K562 (cell line): Measurements from ENCODE around the gene FAM78B. TPM values are rescaled to one million over a fixed set of nuclear protein-coding genes. Genes with fewer than 3 reads are reported as not detected.

Source experiments
- ATAC-seq: fragments of 200-7000 bp; cut with Tn5 transposase; 3 replicates; pipeline ENCODE4 v1.9.1; 2020; ENCODE audit warnings: moderate library complexity
- BruUV-seq: library from RNA; stranded (reverse); fragments of 400-500 nt; replicated peaks from 2 replicates; lab custom pipeline; 2021; lab: Mats Ljungman, UMichigan
- CTCF ChIA-PET: fragments of 300-600 bp; formaldehyde crosslinking; extraction: SDS; loops from one replicate; lab custom pipeline; 2021; ENCODE audit warnings: low intra/inter-chr PET ratio; lab: Yijun Ruan, JAX
- POLR2A ChIA-PET: fragments of 300-600, 350-650 bp; sonication (Branson Sonifier 250); formaldehyde crosslinking; extraction: SDS; loops from one replicate; lab custom pipeline; 2021; ENCODE audit warnings: antibody characterized with exemption, inconsistent platforms; lab: Yijun Ruan, JAX
- DNase-seq, 4 experiments: peaks; one replicate each; pipeline versions ENCODE4 v3.0.0 to v3.0.0-alpha.2; 2011 to 2018; ENCODE audit warnings: low spot score in 3 of 4, mixed read lengths in 3 of 4; ENCODE audit errors: extremely low read depth in 1 of 4
- FAIRE-seq: peaks from 2 replicates; lab custom pipeline; 2011; peaks lifted over from hg19 to GRCh38; lab: Jason Lieb, UNC
- H2AFZ ChIP-seq: 2 replicates; pipeline ENCODE4 v1.6.0; 2011; ENCODE audit warnings: low read depth, low read length, control low read depth, inconsistent platforms
- H3K27ac ChIP-seq: fragments of 200-600 bp; 3 replicates; pipeline ENCODE4 v1.8.0; 2011; ENCODE audit warnings: low read depth, mild to moderate bottlenecking, control low read depth, inconsistent platforms, low read length, moderate library complexity, mixed read lengths; ENCODE audit errors: extremely low read depth
- H3K27me3 ChIP-seq, 2 experiments: fragments of 300-600 bp in 1 of 2; 2 replicates in 1 of 2; 3 replicates in 1 of 2; pipeline versions ENCODE4 v1.6.0 to v1.8.0; 2011; ENCODE audit warnings: inconsistent platforms in 2 of 2, low read length in 2 of 2, mild to moderate bottlenecking in 1 of 2, mixed read lengths in 1 of 2, moderate library complexity in 1 of 2; ENCODE audit not compliant: control insufficient read depth in 2 of 2, insufficient read depth in 2 of 2
- H3K36me3 ChIP-seq: fragments of 300-600 bp; 3 replicates; pipeline ENCODE4 v1.8.0; 2011; ENCODE audit warnings: mild to moderate bottlenecking, low read length, inconsistent platforms; ENCODE audit not compliant: control insufficient read depth, insufficient read depth
- H3K4me1 ChIP-seq, 2 experiments: fragments of 200-600 bp in 1 of 2; replicated peaks in 1 of 2; 2 replicates in 1 of 2; 3 replicates in 1 of 2; pipeline versions ENCODE4 v1.5.1 to v1.8.0; 2011; ENCODE audit warnings: inconsistent platforms in 2 of 2, low read length in 2 of 2, mild to moderate bottlenecking in 1 of 2, mixed read lengths in 1 of 2, moderate library complexity in 1 of 2; ENCODE audit not compliant: control insufficient read depth in 2 of 2, insufficient read depth in 2 of 2
- H3K4me2 ChIP-seq: 2 replicates; pipeline ENCODE4 v1.6.1; 2011; ENCODE audit warnings: low read length, control low read depth, inconsistent platforms, mixed read lengths; ENCODE audit not compliant: insufficient read depth
- H3K4me3 ChIP-seq: fragments of 200-600 bp; sonication (generic), shearing (Covaris generic); 2 replicates; pipeline ENCODE4 v1.5.1; 2016; ENCODE audit warnings: control low read depth, inconsistent platforms
- H3K79me2 ChIP-seq: fragments of 200-600 bp; 3 replicates; pipeline ENCODE4 v1.8.0; 2011; ENCODE audit warnings: low read length, inconsistent platforms; ENCODE audit not compliant: control insufficient read depth, insufficient read depth
- H3K9ac ChIP-seq, 2 experiments: 2 replicates each; pipeline versions ENCODE4 v1.6.0 to v1.6.1; 2011; ENCODE audit warnings: low read depth in 2 of 2, low read length in 2 of 2, control low read depth in 1 of 2, inconsistent platforms in 1 of 2, mild to moderate bottlenecking in 1 of 2, mixed read lengths in 1 of 2; ENCODE audit not compliant: insufficient read depth in 1 of 2
- H3K9me1 ChIP-seq: one replicate; pipeline ENCODE4 v1.6.0; 2011; ENCODE audit warnings: inconsistent platforms, mild to moderate bottlenecking, low read length, moderate library complexity; ENCODE audit not compliant: control insufficient read depth, insufficient read depth
- H3K9me3 ChIP-seq: replicated peaks from 2 replicates; pipeline ENCODE4 v1.5.1; 2011; ENCODE audit warnings: low read depth, low read length, inconsistent platforms; ENCODE audit not compliant: control insufficient read depth, insufficient read depth
- H4K20me1 ChIP-seq: replicated peaks from 2 replicates; pipeline ENCODE4 v1.6.1; 2011; ENCODE audit warnings: low read length, inconsistent platforms, mixed read lengths; ENCODE audit not compliant: control insufficient read depth, insufficient read depth
- BRF1 ChIP-seq: IDR thresholded peaks from 3 replicates; pipeline ENCODE4 v1.6.1; 2011; ENCODE audit warnings: borderline replicate concordance, mild to moderate bottlenecking; ENCODE audit not compliant: insufficient read length; ENCODE audit errors: extremely low read depth
- C11orf30 ChIP-seq: fragments of 450-650 bp; IDR thresholded peaks from 2 replicates; pipeline ENCODE4 v1.6.1; 2016; ENCODE audit warnings: low read depth, mild to moderate bottlenecking
- CBFB ChIP-seq: sonication (generic); formaldehyde crosslinking; IDR thresholded peaks from 2 replicates; pipeline ENCODE4 v1.4.0; 2020; ENCODE audit warnings: mild to moderate bottlenecking, missing genetic modification reagents
- EGR1 ChIP-seq: fragments of 450-650 bp; conservative IDR thresholded peaks from 2 replicates; pipeline ENCODE4 v1.6.1; 2017; ENCODE audit warnings: mild to moderate bottlenecking
- FOXJ2 ChIP-seq: fragments of 200-800 bp; sonication (Bioruptor generic); IDR thresholded peaks from 2 replicates; pipeline ENCODE4 v1.6.1; 2016; ENCODE audit warnings: missing genetic modification characterization, missing compliant biosample characterization
- FOXM1 ChIP-seq, 2 experiments: fragments of 450-650 bp in 1 of 2; sonication (generic) in 1 of 2; formaldehyde crosslinking in 1 of 2; IDR thresholded peaks; 2 replicates each; pipeline versions ENCODE4 v1.6.1 to v1.9.0; 2017 to 2022; ENCODE audit warnings: low read depth in 2 of 2, mild to moderate bottlenecking in 2 of 2, missing genetic modification reagents in 1 of 2, moderate library complexity in 1 of 2
- KDM4B ChIP-seq, 2 experiments: fragments of 450-650 bp in 1 of 2; sonication (generic) in 1 of 2; IDR thresholded peaks; 2 replicates each; pipeline ENCODE4 v1.6.1; 2016 to 2017; ENCODE audit warnings: borderline replicate concordance in 2 of 2, antibody characterized with exemption in 1 of 2, low read depth in 1 of 2, mild to moderate bottlenecking in 1 of 2
- LARP7 ChIP-seq: fragments of 450-650 bp; IDR thresholded peaks from 2 replicates; pipeline ENCODE4 v1.6.1; 2016
- MCM3 ChIP-seq: fragments of 450-650 bp; IDR thresholded peaks from 2 replicates; pipeline ENCODE4 v1.6.1; 2016
- PTTG1 ChIP-seq: fragments of 450-650 bp; IDR thresholded peaks from 2 replicates; pipeline ENCODE4 v1.6.1; 2016; ENCODE audit warnings: low read depth, mild to moderate bottlenecking, missing genetic modification characterization, missing compliant biosample characterization
- RAD51 ChIP-seq: fragments of 450-650 bp; IDR thresholded peaks from 2 replicates; pipeline ENCODE4 v1.7.1; 2016; ENCODE audit warnings: low read depth, mild to moderate bottlenecking, borderline replicate concordance
- TAF7 ChIP-seq: fragments of 450-650 bp; IDR thresholded peaks from 2 replicates; pipeline ENCODE4 v1.6.1; 2016; ENCODE audit warnings: missing genetic modification characterization, missing compliant biosample characterization
- TGIF2 ChIP-seq: sonication (generic); formaldehyde crosslinking; IDR thresholded peaks from 2 replicates; pipeline ENCODE4 v1.8.1; 2022; ENCODE audit warnings: mild to moderate bottlenecking, missing genetic modification reagents, moderate library complexity
- TOE1 ChIP-seq, 2 experiments: fragments of 450-650 bp in 1 of 2; sonication (generic) in 1 of 2; formaldehyde crosslinking in 1 of 2; IDR thresholded peaks; 2 replicates each; pipeline versions ENCODE4 v1.7.1 to v1.8.0; 2016 to 2022; ENCODE audit warnings: borderline replicate concordance in 2 of 2, mild to moderate bottlenecking in 2 of 2, antibody characterized with exemption in 1 of 2, inconsistent platforms in 1 of 2, low read depth in 1 of 2, missing genetic modification reagents in 1 of 2, moderate library complexity in 1 of 2
- TRIM28 ChIP-seq: fragments of 450-650 bp; IDR thresholded peaks from 2 replicates; pipeline ENCODE4 v1.6.1; 2017
- ZBTB8A ChIP-seq: fragments of 450-650 bp; IDR thresholded peaks from 2 replicates; pipeline ENCODE4 v1.6.1; 2018; ENCODE audit warnings: mild to moderate bottlenecking, moderate library complexity; ENCODE audit not compliant: partially characterized antibody
- in situ Hi-C: fragments of 300-500 bp; cut with MboI; formaldehyde crosslinking; loops from 4 replicates; pipeline ENCODE4 v1.15.0; 2018; ENCODE audit warnings: inconsistent platforms, mixed read lengths
- intact Hi-C: fragments of 100-400 bp; cut with micrococcal nuclease; formaldehyde crosslinking; loops from 2 replicates; pipeline ENCODE4 v1.14.2; 2022
- polyA plus RNA-seq, 8 experiments: library from polyadenylated mRNA; depleted of rRNA in 4 of 8; stranded (reverse) in 5 of 8; unstranded in 3 of 8; fragments of >200 nt; fragmentation: Nextera tagmentation in 2 of 8; fragmentation: Illumina TruSeq in 1 of 8; extraction: Ambion mirVana in 2 of 8; extraction: Trizol in 1 of 8; gene quantifications; 2 replicates each; pipeline versions ENCODE4 v1.2.1 to v1.2.3, GENCODE V29; 2011 to 2014; ENCODE audit warnings: inconsistent platforms in 1 of 8, missing spikeins in 1 of 8
- total RNA-seq, 7 experiments: library from RNA; depleted of rRNA in 6 of 7; stranded (reverse); fragments of >200 nt in 6 of 7; fragmentation: Illumina TruSeq in 2 of 7; extraction: Trizol in 2 of 7; gene quantifications; 2 replicates each; pipeline versions ENCODE4 v1.2.1 to v1.2.3, GENCODE V29; 2011 to 2021; ENCODE audit warnings: low replicate concordance in 1 of 7
- TF ChIP-seq, protein P1 (sequence below): fragments of 450-650 bp; IDR thresholded peaks from one replicate; pipeline ENCODE4 v1.6.1; 2018; ENCODE audit warnings: mild to moderate bottlenecking, moderate library complexity; ENCODE audit not compliant: partially characterized antibody
- TF ChIP-seq, protein P2 (sequence below): sonication (generic); IDR thresholded peaks from 2 replicates; pipeline ENCODE4 v1.6.1; 2016

Gene FAM78B
- total and polyA plus RNA-seq, 9 of the 15 experiments (the other 6 are each of a cell fraction or from before 2014, with no cell fraction given) = 0.04 to 0.43 (median 0.29) TPM; not detected in 1

DNA sequence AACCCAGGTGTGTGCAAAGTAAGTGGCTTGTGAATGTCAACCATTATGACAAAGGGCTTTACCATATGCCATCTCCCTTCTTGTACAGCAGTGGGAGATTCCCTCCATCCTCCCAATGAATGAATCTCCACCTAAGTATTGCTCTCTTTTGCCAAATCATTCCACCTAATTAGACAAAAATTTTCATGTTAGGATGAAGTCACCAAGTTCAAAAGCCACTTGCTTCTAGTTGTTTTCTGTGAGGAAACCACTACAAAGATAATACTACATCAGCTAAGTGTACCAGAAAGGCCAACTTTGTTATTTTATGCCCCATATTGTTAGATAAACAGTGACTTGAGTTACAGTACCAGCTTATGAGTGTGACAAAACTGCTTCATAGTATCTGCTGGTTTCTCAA is 34.3 kb downstream of the FAM78B start:
- FAIRE-seq = no peak
- Histone ChIP-seq H3K4me2 (no peak overlapping the region), H3K9ac (no peak overlapping the region), H3K9me3 (no peaks in the 10 kb centered on the region), H3K27ac (no peak overlapping the region), H3K9me1 (no peaks in the 10 kb centered on the region), H3K27me3 (peaks cover 0 to 7% of the 10 kb centered on the region in 2 experiments; a peak in 2 of 5 replicates), H4K20me1 (no peaks in the 10 kb centered on the region; the same call in 1 of the 2 replicates), H3K36me3 (no peaks in the 10 kb centered on the region), H3K4me3 (no peak overlapping the region), H3K4me1 (no peaks in the 10 kb centered on the region), H2AFZ (no peak overlapping the region), H3K79me2 (no peaks in the 10 kb centered on the region)
- ATAC-seq = no peak
- TF ChIP-seq FOXJ2 (tag) (no peak), TAF7 (no peak), TOE1 (IDR thresholded peaks at IDR 0.05; ENCODE audit: borderline replicate concordance) (no peak), TOE1 (CRISPR knock-in tag; IDR thresholded peaks at IDR 0.05; ENCODE audit: borderline replicate concordance, low read depth) (no peak), C11orf30 (no peak), FOXM1 (IDR thresholded peaks at IDR 0.05; ENCODE audit: low read depth) (no peak), FOXM1 (CRISPR knock-in tag; IDR thresholded peaks at IDR 0.05; ENCODE audit: low read depth) (no peak), CBFB (CRISPR knock-in tag) (no peak), ZBTB8A (no peak), EGR1 (no peak), TGIF2 (CRISPR knock-in tag) (no peak), TRIM28 (no peak), MCM3 (no peak), LARP7 (no peak), KDM4B (IDR thresholded peaks at IDR 0.05; ENCODE audit: borderline replicate concordance in 2 of 2, low read depth in 1 of 2) (no peak), RAD51 (no peak), BRF1 (no peak), PTTG1 (tag) (no peak)
- TF ChIP-seq, protein P1, sequence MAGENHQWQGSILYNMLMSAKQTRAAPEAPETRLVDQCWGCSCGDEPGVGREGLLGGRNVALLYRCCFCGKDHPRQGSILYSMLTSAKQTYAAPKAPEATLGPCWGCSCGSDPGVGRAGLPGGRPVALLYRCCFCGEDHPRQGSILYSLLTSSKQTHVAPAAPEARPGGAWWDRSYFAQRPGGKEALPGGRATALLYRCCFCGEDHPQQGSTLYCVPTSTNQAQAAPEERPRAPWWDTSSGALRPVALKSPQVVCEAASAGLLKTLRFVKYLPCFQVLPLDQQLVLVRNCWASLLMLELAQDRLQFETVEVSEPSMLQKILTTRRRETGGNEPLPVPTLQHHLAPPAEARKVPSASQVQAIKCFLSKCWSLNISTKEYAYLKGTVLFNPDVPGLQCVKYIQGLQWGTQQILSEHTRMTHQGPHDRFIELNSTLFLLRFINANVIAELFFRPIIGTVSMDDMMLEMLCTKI = no peak
- TF ChIP-seq, protein P2, sequence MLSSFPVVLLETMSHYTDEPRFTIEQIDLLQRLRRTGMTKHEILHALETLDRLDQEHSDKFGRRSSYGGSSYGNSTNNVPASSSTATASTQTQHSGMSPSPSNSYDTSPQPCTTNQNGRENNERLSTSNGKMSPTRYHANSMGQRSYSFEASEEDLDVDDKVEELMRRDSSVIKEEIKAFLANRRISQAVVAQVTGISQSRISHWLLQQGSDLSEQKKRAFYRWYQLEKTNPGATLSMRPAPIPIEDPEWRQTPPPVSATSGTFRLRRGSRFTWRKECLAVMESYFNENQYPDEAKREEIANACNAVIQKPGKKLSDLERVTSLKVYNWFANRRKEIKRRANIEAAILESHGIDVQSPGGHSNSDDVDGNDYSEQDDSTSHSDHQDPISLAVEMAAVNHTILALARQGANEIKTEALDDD = no peak
- no peak for DNase-seq
- BruUV-seq = no TSS peak
- ChIA-PET CTCF (no interaction called here), POLR2A (no interaction called here)
- intact Hi-C loops (no loop called here), in situ Hi-C loops (no loop called here)
